PFSK-1 (cell line): ENCODE results near the gene GRAMD1A.

ENCODE experiments used
- POLR2AphosphoS5 ChIP-seq: IDR thresholded peaks from 2 replicates; pipeline ENCODE4 v1.6.1; 2012; ENCODE audit warnings: low read depth, mild to moderate bottlenecking, control low read depth, low read length, moderate library complexity
- TF ChIP-seq, protein P1 (sequence below), 2 experiments: IDR thresholded peaks; 2 replicates each; pipeline versions ENCODE4 v1.6.1 to v1.8.0; 2011 to 2012; ENCODE audit warnings: low read depth in 2 of 2, low read length in 2 of 2, control low read depth in 1 of 2, inconsistent platforms in 1 of 2, mild to moderate bottlenecking in 1 of 2, moderate library complexity in 1 of 2; ENCODE audit not compliant: insufficient read depth in 1 of 2

DNA sequence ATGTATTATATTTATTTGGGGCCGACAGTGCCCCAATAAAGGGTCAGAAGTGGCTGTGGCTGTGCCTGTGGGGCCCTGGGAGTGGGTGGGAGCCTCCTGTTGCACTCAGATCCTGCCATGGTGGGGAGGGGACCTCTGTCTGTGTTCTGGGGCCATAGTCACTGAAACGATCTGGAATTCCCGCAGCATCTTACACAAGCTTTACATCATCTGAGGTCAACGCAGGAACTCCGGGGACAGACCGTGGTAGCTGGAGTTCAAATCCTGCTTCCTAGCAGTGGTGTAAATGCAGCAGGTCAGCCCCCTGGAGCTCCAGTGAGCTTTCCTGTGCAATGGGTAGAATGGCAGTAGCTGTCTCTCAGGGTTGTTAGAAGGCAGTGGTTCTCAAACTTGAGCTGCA is 26.3 kb downstream of the GRAMD1A start:
- TF ChIP-seq POLR2AphosphoS5 = no peak
- TF ChIP-seq, protein P1, sequence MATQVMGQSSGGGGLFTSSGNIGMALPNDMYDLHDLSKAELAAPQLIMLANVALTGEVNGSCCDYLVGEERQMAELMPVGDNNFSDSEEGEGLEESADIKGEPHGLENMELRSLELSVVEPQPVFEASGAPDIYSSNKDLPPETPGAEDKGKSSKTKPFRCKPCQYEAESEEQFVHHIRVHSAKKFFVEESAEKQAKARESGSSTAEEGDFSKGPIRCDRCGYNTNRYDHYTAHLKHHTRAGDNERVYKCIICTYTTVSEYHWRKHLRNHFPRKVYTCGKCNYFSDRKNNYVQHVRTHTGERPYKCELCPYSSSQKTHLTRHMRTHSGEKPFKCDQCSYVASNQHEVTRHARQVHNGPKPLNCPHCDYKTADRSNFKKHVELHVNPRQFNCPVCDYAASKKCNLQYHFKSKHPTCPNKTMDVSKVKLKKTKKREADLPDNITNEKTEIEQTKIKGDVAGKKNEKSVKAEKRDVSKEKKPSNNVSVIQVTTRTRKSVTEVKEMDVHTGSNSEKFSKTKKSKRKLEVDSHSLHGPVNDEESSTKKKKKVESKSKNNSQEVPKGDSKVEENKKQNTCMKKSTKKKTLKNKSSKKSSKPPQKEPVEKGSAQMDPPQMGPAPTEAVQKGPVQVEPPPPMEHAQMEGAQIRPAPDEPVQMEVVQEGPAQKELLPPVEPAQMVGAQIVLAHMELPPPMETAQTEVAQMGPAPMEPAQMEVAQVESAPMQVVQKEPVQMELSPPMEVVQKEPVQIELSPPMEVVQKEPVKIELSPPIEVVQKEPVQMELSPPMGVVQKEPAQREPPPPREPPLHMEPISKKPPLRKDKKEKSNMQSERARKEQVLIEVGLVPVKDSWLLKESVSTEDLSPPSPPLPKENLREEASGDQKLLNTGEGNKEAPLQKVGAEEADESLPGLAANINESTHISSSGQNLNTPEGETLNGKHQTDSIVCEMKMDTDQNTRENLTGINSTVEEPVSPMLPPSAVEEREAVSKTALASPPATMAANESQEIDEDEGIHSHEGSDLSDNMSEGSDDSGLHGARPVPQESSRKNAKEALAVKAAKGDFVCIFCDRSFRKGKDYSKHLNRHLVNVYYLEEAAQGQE (IDR thresholded peaks at IDR 0.05; ENCODE audit: insufficient read depth in 1 of 2, low read depth in 2 of 2, low read length in 2 of 2) = no peak
